HepG2 (cell line): ENCODE results near the gene PRKAR1A. TPM values are rescaled to one million over a fixed set of nuclear protein-coding genes. Genes with fewer than 3 reads are reported as not detected.

Source experiments
- PPARG ChIP-seq: conservative IDR thresholded peaks from 2 replicates; pipeline ENCODE4 v1.6.1; 2016; ENCODE audit warnings: missing biosample characterization, missing genetic modification reagents
- RARA ChIP-seq: IDR thresholded peaks from 2 replicates; pipeline ENCODE4 v1.6.1; 2016; ENCODE audit warnings: missing genetic modification reagents, missing compliant biosample characterization
- SIX1 ChIP-seq: sonication (generic); formaldehyde crosslinking; IDR thresholded peaks from 2 replicates; pipeline ENCODE4 v1.4.0; 2020; ENCODE audit warnings: missing genetic modification reagents, borderline replicate concordance
- ZMYM3 ChIP-seq: sonication (generic); formaldehyde crosslinking; IDR thresholded peaks from 2 replicates; pipeline ENCODE4 v1.5.1; 2020; ENCODE audit warnings: mild to moderate bottlenecking, missing genetic modification reagents
- ZNF121 ChIP-seq: sonication (generic); formaldehyde crosslinking; IDR thresholded peaks from 2 replicates; pipeline ENCODE4 v1.5.0; 2020; ENCODE audit warnings: mild to moderate bottlenecking, missing genetic modification reagents
- ZNF263 ChIP-seq: sonication (generic); formaldehyde crosslinking; IDR thresholded peaks from 2 replicates; pipeline ENCODE4 v1.4.0; 2020; ENCODE audit warnings: missing genetic modification reagents
- ZNF34 ChIP-seq: sonication (generic); formaldehyde crosslinking; IDR thresholded peaks from 2 replicates; pipeline ENCODE4 v1.4.0; 2020; ENCODE audit warnings: mild to moderate bottlenecking, missing genetic modification reagents, borderline replicate concordance
- ZNF670 ChIP-seq: sonication (generic); formaldehyde crosslinking; IDR thresholded peaks from 2 replicates; pipeline ENCODE4 v1.8.0; 2022; ENCODE audit warnings: mild to moderate bottlenecking, missing genetic modification reagents, borderline replicate concordance
- ZNF788 ChIP-seq: sonication (generic); formaldehyde crosslinking; IDR thresholded peaks from 2 replicates; pipeline ENCODE4 v1.5.0; 2020; ENCODE audit warnings: mild to moderate bottlenecking, missing genetic modification reagents, borderline replicate concordance
- polyA plus RNA-seq, 8 experiments: library from polyadenylated mRNA; depleted of rRNA in 3 of 8; stranded (reverse) in 7 of 8; unstranded in 1 of 8; fragments of >200 nt; fragmentation: Illumina TruSeq in 4 of 8; extraction: Trizol in 4 of 8; gene quantifications; 2 replicates each; pipeline versions ENCODE4 v1.2.1 to v1.2.3, GENCODE V29; 2011 to 2016; ENCODE audit warnings: low read depth in 4 of 8, missing spikeins in 1 of 8, mixed read lengths in 1 of 8; ENCODE audit not compliant: insufficient read depth in 1 of 8
- total RNA-seq, 5 experiments: library from RNA; depleted of rRNA; stranded (reverse); fragments of >200 nt; fragmentation: Illumina TruSeq; extraction: Trizol; gene quantifications; 2 replicates each; pipeline ENCODE4 v1.2.3, GENCODE V29; 2016; ENCODE audit warnings: low read depth in 1 of 5
- TF ChIP-seq, protein P1 (sequence below): IDR thresholded peaks from 2 replicates; pipeline ENCODE4 v1.6.1; 2016; ENCODE audit warnings: missing compliant biosample characterization, missing genetic modification reagents, borderline replicate concordance
- TF ChIP-seq, protein P2 (sequence below): sonication (generic); formaldehyde crosslinking; IDR thresholded peaks from 2 replicates; pipeline ENCODE4 v1.4.0; 2020; ENCODE audit warnings: missing genetic modification reagents
- TF ChIP-seq, protein P3 (sequence below): sonication (generic); formaldehyde crosslinking; conservative IDR thresholded peaks from 2 replicates; pipeline ENCODE4 v1.4.0; 2020; ENCODE audit warnings: missing genetic modification reagents
- TF ChIP-seq, protein P4 (sequence below): IDR thresholded peaks from 2 replicates; pipeline ENCODE4 v1.6.1; 2012; ENCODE audit warnings: low read depth, low read length, improper control_type of control experiment

Gene PRKAR1A
- total and polyA plus RNA-seq, 2 of the 13 experiments (the other 11 are each of a cell fraction or from before 2014, with no cell fraction given): 265 to 266 TPM

DNA sequence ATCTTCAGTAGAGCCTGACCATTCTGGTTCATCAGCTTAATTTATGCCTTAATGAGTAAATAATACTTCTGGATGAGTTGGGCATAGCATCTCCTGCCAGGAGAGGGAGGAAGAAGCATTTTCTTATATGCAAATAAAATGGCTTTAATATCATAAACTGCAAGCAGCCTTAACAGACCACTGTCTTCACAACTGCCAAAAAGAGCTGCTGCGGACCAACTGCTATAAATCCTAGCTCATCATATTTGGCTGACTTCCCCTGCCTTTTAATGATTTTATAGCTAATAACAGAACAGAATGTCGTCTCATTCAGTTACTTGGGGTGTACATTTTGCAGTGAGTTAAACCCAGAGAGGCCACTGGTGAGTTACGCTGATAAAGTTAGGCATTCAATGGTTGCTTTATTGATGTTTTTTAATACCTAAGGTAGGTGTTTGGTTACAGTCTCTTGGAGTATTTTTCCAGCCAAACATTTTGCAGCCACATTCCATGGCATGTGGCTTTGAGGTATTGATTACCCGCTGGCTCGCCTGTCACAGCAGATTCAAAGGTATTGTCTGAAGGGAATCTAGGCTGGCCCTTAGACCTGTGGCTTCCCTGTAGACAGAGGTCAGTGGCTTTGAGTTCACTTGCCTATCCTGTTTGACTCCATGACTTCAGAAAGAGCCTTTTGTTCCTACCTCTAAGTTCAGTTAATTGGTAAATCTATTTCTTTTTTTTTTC, 72.5 kb downstream of the PRKAR1A start (continued):
- TF ChIP-seq ZNF670 (CRISPR knock-in tag): no peak
- peak; percentile 65 for TF ChIP-seq PPARG (CRISPR knock-in tag)
- TF ChIP-seq ZNF121: no peak
- TF ChIP-seq, protein P1, sequence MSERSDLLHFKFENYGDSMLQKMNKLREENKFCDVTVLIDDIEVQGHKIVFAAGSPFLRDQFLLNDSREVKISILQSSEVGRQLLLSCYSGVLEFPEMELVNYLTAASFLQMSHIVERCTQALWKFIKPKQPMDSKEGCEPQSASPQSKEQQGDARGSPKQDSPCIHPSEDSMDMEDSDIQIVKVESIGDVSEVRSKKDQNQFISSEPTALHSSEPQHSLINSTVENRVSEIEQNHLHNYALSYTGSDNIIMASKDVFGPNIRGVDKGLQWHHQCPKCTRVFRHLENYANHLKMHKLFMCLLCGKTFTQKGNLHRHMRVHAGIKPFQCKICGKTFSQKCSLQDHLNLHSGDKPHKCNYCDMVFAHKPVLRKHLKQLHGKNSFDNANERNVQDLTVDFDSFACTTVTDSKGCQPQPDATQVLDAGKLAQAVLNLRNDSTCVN (CRISPR knock-in tag): no peak
- peak; percentile 92 for TF ChIP-seq SIX1
- TF ChIP-seq, protein P2, sequence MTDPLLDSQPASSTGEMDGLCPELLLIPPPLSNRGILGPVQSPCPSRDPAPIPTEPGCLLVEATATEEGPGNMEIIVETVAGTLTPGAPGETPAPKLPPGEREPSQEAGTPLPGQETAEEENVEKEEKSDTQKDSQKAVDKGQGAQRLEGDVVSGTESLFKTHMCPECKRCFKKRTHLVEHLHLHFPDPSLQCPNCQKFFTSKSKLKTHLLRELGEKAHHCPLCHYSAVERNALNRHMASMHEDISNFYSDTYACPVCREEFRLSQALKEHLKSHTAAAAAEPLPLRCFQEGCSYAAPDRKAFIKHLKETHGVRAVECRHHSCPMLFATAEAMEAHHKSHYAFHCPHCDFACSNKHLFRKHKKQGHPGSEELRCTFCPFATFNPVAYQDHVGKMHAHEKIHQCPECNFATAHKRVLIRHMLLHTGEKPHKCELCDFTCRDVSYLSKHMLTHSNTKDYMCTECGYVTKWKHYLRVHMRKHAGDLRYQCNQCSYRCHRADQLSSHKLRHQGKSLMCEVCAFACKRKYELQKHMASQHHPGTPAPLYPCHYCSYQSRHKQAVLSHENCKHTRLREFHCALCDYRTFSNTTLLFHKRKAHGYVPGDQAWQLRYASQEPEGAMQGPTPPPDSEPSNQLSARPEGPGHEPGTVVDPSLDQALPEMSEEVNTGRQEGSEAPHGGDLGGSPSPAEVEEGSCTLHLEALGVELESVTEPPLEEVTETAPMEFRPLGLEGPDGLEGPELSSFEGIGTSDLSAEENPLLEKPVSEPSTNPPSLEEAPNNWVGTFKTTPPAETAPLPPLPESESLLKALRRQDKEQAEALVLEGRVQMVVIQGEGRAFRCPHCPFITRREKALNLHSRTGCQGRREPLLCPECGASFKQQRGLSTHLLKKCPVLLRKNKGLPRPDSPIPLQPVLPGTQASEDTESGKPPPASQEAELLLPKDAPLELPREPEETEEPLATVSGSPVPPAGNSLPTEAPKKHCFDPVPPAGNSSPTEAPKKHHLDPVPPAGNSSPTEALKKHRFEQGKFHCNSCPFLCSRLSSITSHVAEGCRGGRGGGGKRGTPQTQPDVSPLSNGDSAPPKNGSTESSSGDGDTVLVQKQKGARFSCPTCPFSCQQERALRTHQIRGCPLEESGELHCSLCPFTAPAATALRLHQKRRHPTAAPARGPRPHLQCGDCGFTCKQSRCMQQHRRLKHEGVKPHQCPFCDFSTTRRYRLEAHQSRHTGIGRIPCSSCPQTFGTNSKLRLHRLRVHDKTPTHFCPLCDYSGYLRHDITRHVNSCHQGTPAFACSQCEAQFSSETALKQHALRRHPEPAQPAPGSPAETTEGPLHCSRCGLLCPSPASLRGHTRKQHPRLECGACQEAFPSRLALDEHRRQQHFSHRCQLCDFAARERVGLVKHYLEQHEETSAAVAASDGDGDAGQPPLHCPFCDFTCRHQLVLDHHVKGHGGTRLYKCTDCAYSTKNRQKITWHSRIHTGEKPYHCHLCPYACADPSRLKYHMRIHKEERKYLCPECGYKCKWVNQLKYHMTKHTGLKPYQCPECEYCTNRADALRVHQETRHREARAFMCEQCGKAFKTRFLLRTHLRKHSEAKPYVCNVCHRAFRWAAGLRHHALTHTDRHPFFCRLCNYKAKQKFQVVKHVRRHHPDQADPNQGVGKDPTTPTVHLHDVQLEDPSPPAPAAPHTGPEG: 0 out of 2 replicates have a peak, but pooled peaks have one; percentile 68
- 0 out of 2 replicates have a peak, but pooled peaks have one; percentile 62 for TF ChIP-seq ZNF34 (CRISPR knock-in tag)
- TF ChIP-seq, protein P3, sequence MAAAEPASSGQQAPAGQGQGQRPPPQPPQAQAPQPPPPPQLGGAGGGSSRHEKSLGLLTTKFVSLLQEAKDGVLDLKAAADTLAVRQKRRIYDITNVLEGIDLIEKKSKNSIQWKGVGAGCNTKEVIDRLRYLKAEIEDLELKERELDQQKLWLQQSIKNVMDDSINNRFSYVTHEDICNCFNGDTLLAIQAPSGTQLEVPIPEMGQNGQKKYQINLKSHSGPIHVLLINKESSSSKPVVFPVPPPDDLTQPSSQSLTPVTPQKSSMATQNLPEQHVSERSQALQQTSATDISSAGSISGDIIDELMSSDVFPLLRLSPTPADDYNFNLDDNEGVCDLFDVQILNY (CRISPR knock-in tag): no peak
- peak; percentile 39; the same call in 1 of the 2 replicates for TF ChIP-seq ZNF788 (CRISPR knock-in tag)
- TF ChIP-seq, protein P4, sequence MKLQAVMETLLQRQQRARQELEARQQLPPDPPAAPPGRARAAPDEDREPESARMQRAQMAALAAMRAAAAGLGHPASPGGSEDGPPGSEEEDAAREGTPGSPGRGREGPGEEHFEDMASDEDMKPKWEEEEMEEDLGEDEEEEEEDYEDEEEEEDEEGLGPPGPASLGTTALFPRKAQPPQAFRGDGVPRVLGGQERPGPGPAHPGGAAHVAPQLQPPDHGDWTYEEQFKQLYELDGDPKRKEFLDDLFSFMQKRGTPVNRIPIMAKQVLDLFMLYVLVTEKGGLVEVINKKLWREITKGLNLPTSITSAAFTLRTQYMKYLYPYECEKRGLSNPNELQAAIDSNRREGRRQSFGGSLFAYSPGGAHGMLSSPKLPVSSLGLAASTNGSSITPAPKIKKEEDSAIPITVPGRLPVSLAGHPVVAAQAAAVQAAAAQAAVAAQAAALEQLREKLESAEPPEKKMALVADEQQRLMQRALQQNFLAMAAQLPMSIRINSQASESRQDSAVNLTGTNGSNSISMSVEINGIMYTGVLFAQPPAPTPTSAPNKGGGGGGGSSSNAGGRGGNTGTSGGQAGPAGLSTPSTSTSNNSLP: 0 out of 2 replicates have a peak, but pooled peaks have one; percentile 28
- peak; percentile 85 for TF ChIP-seq RARA (CRISPR knock-in tag)
- no peak for TF ChIP-seq ZNF263
- TF ChIP-seq ZMYM3 (CRISPR knock-in tag): peak; percentile 79; the same call in 1 of the 2 replicates
